ENCODE measurements around the gene LRP8.

Gene LRP8

GRCh38 chr1:53324321-53324720, 3.5 kb downstream of the LRP8 start:
- no peak overlapping the region for H3K4me3 ChIP-seq (ENCODE audit: low read depth, low read length)
- TF ChIP-seq, protein P1, sequence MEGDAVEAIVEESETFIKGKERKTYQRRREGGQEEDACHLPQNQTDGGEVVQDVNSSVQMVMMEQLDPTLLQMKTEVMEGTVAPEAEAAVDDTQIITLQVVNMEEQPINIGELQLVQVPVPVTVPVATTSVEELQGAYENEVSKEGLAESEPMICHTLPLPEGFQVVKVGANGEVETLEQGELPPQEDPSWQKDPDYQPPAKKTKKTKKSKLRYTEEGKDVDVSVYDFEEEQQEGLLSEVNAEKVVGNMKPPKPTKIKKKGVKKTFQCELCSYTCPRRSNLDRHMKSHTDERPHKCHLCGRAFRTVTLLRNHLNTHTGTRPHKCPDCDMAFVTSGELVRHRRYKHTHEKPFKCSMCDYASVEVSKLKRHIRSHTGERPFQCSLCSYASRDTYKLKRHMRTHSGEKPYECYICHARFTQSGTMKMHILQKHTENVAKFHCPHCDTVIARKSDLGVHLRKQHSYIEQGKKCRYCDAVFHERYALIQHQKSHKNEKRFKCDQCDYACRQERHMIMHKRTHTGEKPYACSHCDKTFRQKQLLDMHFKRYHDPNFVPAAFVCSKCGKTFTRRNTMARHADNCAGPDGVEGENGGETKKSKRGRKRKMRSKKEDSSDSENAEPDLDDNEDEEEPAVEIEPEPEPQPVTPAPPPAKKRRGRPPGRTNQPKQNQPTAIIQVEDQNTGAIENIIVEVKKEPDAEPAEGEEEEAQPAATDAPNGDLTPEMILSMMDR (IDR thresholded peaks at IDR 0.05; ENCODE audit: low read depth, low read length, missing control alignments): no peak
- DNase-seq (ENCODE audit: low read depth): no peak

- TF ChIP-seq, protein P1 (IDR thresholded peaks at IDR 0.05; ENCODE audit: low read depth, low read length, missing control alignments): no peak
- no peak overlapping the region for H3K4me3 ChIP-seq (ENCODE audit: low read depth, low read length)
- DNase-seq (ENCODE audit: low read depth): no peak
Observed at GRCh38 chr1:53323316-53323715, 4.6 kb downstream of the LRP8 start.

DNA sequence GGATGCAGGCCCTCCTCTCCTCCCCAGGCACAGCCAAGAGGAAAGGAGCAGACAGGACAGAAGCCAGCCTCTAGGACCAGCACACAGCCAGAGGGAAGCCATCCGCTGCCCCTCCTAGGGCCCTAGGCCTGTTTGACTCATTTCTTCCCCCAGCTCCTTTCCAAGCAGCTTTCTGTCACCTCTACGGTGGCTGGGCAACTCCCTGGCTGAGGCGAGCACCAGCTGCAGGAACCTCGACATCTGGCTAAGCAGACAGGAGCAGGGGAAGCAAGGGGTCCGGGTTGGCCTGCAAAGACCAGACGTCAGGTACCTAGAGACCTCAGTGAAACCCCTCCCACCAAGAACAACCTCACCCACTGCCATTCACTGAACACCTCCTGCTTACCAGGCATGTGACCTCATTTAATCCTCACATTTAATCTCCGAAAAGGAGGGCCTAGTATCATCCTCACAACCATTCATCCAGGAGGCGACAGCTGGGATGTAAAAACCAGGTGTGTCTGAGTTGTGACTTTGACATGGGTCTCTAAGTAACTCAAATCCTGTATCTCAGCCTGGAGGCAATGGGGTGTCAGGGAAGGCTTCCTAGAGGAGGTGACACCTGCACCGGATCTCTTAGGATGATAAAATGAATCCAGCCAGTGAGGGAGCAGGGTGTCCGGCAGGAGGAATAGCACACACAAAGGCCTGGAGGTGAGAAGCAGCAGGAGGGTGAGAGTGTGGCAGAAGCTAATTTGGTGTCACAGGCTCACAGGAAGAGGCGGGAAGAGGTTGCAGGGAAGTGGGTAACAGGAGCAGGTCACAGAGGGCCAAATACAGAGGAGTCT, 5.9 kb downstream of the LRP8 start:
- TF ChIP-seq, protein P1 (IDR thresholded peaks at IDR 0.05; ENCODE audit: low read depth, low read length, missing control alignments): no peak
- no peak overlapping the region for H3K4me3 ChIP-seq (ENCODE audit: low read depth, low read length)
- DNase-seq (ENCODE audit: low read depth): no peak

DNA sequence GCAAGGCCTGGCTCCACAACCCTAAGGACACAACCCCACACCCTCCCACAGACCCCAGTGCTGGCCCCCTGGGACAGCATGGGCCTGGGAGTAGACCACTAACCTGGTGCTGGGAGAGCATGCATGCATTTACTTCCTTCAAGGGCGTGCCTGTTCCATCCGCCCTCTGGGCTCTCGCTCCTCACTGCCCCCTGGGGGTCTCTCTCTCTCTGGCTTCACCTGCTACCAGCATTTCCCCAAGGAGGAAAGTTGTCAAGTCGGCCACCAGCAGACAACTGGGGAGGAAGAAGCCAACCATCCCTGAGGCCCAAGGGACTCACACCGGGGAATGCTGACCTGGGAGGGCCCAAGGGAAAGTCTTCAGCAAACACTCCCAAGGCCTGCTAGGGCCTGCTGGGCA, 6.5 kb downstream of the LRP8 start:
- TF ChIP-seq, protein P1 (IDR thresholded peaks at IDR 0.05; ENCODE audit: low read depth, low read length, missing control alignments): peak; percentile 45
- no peak overlapping the region for H3K4me3 ChIP-seq (ENCODE audit: low read depth, low read length)
- no peak for DNase-seq (ENCODE audit: low read depth)

DNA sequence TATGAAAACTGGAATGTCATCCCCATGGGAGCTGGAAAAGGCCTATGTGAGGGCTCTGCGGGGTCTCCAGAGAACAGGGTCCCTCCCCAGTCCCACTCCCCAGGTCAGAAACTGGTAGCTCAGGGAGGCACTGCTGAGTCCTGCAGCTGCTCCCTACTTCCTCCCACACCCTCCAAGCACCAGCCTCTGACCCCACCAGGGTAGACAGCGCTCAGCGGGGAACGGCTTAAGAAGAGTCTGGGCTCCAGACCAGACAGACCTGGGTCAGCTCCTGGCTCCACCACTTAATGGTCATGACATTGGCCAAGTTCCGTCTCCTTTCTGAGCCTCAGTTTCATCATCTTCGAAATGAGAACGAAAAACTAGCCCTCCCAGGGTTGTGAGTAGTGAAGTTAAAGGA, 7.2 kb downstream of the LRP8 start:
- DNase-seq (ENCODE audit: low read depth): no peak
- H3K4me3 ChIP-seq (ENCODE audit: low read depth, low read length): no peak overlapping the region
- TF ChIP-seq, protein P1 (IDR thresholded peaks at IDR 0.05; ENCODE audit: low read depth, low read length, missing control alignments): no peak

GRCh38 chr1:53319296-53320101, 8.4 kb downstream of the LRP8 start:
- TF ChIP-seq, protein P1 (IDR thresholded peaks at IDR 0.05; ENCODE audit: low read depth, low read length, missing control alignments): no peak
- H3K4me3 ChIP-seq (ENCODE audit: low read depth, low read length): no peak overlapping the region
- no peak for DNase-seq (ENCODE audit: low read depth)
